Measurements from ENCODE around the gene GPR37L1.
"Not testable (repeated sequence)": the region's sequence is repeated elsewhere in the genome, so short reads cannot be mapped to it uniquely, and the experiment has no call there.

The GPR37L1 gene

GRCh38 chr1:202158810-202159533, 36.3 kb downstream of the GPR37L1 start:
- DNase-seq, result no peak

GRCh38 chr1:202159534-202160371, 37.0 kb downstream of the GPR37L1 start:
- DNase-seq, result no peak

DNA sequence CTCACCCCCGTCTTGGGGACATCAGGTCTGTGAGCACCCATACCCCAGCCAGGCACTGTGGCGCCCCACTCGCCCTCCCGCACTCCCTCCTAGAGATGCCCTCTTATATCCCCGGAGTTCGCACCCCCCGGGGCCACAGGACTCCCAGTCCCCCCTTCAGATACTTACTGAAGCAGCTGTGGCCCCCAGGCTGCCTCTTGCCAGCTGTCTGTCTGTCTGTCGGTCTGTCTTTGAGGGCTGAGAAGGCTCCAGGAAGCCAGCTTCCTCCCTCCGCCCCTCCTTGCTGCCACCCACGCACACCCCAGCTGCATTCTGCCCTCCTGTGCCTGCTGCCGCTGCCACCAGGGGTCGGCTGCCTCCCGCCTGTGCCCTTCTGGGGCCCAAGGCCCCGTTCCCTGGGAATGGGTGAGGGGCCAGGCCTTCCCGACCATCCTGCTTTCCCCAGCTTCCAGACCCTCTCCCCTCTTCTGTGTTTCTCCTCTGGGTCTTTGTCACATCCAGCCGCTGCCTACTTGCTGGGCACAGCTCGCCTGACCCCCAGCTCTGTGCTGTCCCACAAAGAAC, 37.7 kb downstream of the GPR37L1 start, which contains the start of gene PTPN7:
Gene PTPN7, minus strand, starts transcription at position 226 of the 564 bp plus-strand sequence. CDS start 1,200 bp downstream, outside the sequence.
- no peak for DNase-seq

- no peak for DNase-seq
These were observed 38.7 kb downstream of the GPR37L1 start for GRCh38 chr1:202161151-202162046.

DNA sequence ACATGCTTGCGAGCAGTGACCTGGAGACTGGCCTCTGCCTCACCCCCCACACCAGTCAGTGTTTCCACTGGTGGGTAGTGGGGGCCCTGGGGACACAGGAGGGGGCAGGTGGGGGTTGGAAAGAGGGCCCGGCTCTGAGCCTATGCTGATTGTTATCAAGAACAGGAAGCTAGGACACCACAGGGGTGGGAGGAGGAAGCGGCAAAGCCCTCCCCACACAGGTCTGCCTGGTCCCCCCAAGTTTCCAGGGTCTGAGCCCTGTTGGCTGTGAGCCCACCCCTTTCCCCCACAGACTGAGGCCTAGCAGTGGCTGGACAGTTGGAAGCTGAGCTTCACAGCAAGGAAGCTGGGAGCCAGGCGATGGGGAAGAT, 39.3 kb downstream of the GPR37L1 start:
- no peak for DNase-seq

DNA sequence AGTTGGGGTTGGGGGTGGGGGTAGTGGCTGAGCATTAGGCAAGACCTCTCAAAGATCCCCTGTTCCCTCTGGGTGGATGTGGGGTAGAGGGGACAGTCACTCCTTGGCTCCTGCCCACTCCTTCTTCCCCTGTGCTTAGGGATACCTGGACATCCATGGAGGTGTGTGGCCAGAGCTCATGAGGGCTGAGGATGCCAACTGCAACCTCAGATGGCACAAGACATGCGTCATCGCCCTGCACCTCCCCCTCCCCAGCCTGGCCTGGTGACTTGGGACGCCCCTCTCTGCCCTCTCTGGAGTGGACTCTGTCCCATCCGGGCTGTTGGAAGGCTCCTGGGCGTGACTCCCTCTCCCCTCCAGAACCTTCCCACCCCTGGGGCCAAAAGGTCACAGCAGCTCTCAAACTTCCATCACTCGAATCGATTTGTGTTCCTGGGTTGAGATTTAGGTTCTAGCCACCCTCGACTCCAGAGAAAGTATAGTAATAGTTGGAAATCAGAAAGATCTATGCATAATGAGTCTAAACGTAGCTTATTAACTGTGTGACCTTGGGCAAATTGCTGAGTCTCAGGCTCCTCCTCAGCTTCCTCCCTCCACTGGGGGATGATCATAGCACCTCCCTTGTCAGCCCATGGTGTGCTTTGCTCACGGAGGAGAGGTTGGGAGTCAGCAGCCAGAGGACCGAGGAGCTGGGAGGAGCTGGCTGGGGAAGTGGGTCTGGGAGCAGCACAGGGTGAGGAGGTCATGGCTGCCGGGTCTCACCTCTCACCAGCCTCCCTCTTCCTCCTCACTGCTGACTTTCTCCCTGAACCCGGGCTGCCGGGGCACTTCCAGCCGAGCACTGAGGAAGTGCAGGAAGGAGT, 39.9 kb downstream of the GPR37L1 start:
- DNase-seq, result no peak

DNA sequence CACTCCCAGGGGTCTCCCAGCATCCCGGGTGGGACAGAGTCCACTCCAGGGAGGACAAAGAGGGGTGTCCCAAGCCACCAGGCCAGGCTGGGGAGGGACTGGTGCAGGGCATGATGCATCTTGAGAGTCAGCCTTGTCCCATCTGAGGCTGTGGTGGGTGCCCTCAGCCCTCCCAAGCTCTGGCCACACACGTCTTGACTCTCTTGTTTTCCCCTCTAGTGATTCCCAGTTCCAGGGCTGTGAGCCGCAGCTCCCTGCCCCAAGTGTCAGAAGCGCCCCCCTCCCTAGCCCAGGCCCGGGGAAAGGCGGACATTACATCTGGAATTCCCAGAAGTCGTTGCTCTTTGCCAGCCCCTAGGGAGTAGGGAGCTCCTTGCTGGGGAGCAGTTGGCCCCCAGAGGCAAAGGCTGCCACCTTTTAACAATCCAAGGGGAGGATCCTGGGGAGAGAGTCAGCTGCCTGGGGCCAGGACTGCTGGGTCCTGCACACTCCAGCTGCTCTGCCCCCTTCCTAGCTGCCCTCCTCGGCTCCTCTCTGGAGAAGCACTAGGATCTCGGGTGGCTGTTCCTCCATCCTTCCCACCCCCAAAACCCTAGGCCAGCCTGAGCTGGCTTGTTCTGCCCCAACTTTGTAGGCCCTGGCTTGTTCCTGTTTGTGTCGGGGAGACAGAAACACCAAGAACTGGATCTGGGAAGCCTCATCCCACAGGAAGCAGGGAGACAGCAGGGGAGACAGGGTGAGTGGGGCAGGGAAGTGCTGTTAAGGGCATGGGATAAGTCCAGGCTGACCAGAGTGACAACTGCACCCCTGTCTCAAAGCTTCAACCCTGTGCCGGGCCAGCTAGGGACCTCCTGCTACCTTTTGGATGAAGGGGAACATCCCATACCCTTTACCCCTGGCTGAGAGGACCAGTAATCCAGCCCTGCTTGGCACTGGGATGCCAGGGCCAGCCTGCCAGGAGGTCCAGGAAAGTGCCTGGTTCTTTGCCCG, 40.9 kb downstream of the GPR37L1 start:
- DNase-seq, result no peak

GRCh38 chr1:202164271-202165037, 41.7 kb downstream of the GPR37L1 start:
- DNase-seq, result no peak

- DNase-seq, result no peak
These were observed 42.7 kb downstream of the GPR37L1 start for GRCh38 chr1:202165267-202165941.

- no peak for DNase-seq
These were observed 43.5 kb downstream of the GPR37L1 start for GRCh38 chr1:202165942-202166843.

- DNase-seq, result not testable (repeated sequence)
These were observed 44.3 kb downstream of the GPR37L1 start for GRCh38 chr1:202167054-202167453.

GRCh38 chr1:202167708-202168415, 45.1 kb downstream of the GPR37L1 start:
- peak; percentile 50 for DNase-seq

DNA sequence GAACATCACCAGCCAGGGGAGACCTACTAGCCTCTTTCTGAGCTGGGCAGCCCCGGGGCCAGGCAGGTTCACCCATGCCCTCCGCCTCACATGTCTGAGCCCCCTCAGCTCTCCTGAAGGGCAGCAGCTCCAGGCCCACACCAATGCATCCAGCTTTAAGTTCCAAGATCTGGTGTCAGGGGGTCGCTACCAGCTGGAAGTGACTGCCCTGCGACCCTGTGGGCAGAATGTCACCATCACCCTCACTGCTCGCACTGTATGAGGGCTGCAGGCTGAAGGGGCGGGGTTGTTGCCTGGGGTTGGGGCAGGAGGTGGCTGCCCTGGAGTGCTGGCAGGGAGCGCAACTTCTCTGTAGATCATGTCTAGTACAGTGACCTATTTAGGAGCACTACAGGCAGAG, 46.1 kb downstream of the GPR37L1 start:
- no peak for DNase-seq

GRCh38 chr1:202170726-202171125, 48.0 kb downstream of the GPR37L1 start:
- peak; percentile 78 for DNase-seq

- no peak for DNase-seq
These were observed 48.7 kb downstream of the GPR37L1 start for GRCh38 chr1:202171292-202172014.

GRCh38 chr1:202172015-202172355, 49.3 kb downstream of the GPR37L1 start:
- peak; percentile 52 for DNase-seq

GRCh38 chr1:202173993-202174392, 51.3 kb downstream of the GPR37L1 start:
- no peak for DNase-seq
